ENCODE data around the gene ZMPSTE24.

Gene ZMPSTE24

DNA sequence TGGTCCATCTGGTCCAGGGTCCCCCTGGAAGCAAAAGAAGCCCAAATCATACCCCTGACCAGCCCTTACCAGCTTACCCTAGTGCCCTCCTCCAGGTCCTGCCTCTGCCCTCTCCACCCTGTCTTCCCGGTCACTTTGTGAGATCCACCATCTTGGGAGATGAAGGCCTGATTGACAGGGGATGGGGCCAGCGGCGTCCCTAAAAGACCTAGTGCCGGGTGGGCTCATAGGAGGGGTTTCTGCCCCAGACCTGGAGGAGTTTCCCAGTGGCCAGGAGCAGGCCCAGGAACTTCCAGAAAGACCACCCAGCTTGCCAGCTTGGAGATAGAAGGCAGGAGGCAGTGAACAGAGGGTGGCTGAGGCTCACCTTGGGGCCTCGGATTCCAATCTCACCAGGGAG, 53.7 kb downstream of the ZMPSTE24 start:
- Histone ChIP-seq H3K27me3 (ENCODE audit: insufficient read depth, low read length) (peaks cover 10% of the 10 kb centered on the region), H3K4me3 (ENCODE audit: low read length) (no peak overlapping the region), H3K36me3 (ENCODE audit: insufficient read depth, low read length) (no peaks in the 10 kb centered on the region), H3K4me1 (ENCODE audit: insufficient read depth, low read length) (peaks cover 14% of the 10 kb centered on the region), H2AFZ (ENCODE audit: low read depth, low read length) (no peak overlapping the region), H3K9me3 (ENCODE audit: low read length) (no peaks in the 10 kb centered on the region)

DNA sequence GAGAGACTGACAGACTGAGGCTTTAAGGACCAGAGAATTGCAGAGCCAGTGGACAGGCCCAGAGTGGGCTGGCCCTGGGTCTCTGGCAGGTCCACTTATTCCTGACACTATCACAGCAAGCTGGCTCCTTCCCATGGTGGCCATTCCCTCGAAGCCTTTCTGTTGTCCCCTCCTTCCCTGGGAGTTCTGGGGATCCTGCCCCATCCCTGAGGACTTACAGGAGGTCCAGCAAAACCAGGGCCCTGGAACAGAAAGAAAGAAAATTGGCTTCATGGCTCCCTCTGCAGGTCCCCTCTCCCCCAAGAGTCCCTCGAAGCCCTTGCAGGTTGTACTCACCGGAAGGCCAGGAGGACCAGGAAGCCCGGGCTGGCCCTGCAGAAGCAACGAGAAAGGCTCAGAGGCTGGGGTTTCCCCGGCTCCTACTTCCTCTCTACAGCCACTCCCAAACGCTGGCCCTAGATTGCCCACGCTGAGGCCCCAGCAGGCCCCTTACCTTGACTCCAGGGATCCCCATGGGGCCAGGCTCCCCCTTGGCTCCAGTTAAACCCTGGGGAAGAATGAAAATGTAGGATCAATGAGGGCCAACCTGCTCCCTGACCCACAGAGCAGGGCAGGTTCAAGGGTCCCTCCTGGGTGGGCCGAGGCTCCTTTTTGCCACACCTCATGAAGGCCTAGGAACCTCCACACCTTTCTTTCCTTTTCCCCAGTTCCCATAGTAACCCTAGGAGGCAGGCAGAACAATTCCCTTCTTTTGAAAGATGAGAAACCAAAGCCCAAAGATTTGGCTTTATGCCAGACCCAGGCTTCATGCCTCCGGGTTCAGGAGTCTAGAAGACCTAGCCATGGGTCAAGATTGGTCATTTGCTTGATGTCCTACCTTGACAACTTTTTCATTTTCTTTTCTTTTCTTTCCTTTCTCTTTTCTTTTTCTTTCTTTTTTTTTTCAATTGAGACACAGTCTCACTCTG, 54.5 kb downstream of the ZMPSTE24 start:
- H3K27me3 ChIP-seq (ENCODE audit: insufficient read depth, low read length) = peaks cover 16% of the 10 kb centered on the region
- H3K4me3 ChIP-seq (ENCODE audit: low read length) = no peak overlapping the region
- H3K4me1 ChIP-seq (ENCODE audit: insufficient read depth, low read length) = peaks cover 14% of the 10 kb centered on the region
- H3K9me3 ChIP-seq (ENCODE audit: low read length) = no peaks in the 10 kb centered on the region
- no peak overlapping the region for H2AFZ ChIP-seq (ENCODE audit: low read depth, low read length)
- no peaks in the 10 kb centered on the region for H3K36me3 ChIP-seq (ENCODE audit: insufficient read depth, low read length)

DNA sequence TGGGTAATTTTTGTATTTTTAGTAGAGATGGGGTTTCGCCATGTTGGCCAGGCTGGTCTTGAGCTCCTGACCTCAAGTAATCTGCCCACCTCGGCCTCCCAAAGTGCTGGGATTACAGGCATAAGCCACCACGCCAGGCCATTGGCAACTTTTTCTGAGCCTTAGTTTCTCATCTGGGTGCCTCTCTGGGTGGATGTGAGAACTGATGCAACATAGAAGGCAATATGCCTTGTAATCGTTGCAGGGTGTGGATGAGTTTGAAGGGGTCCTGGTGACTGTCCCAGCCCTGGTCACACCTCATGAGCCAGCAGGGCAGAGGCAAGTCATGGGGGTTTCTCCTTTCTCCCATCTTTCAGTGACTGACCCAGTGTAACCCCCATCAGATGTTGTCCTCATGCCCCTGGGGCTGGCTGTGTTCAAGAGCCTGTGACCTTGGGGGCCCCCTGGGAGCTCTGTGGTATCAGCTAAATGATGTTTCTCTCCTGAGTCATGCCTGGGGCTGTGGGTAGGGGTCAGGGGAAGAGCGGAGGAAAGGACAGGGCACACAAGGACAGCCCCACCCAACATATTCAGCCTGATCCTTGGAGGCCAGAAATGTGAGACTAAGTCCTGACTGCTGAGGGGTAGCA, 55.4 kb downstream of the ZMPSTE24 start:
- Histone ChIP-seq H3K4me1 (ENCODE audit: insufficient read depth, low read length) (peaks cover 14% of the 10 kb centered on the region), H2AFZ (ENCODE audit: low read depth, low read length) (no peak overlapping the region), H3K4me3 (ENCODE audit: low read length) (no peak overlapping the region), H3K36me3 (ENCODE audit: insufficient read depth, low read length) (no peaks in the 10 kb centered on the region), H3K9me3 (ENCODE audit: low read length) (peaks cover 2% of the 10 kb centered on the region), H3K27me3 (ENCODE audit: insufficient read depth, low read length) (peaks cover 24% of the 10 kb centered on the region)

- no peaks in the 10 kb centered on the region for H3K36me3 ChIP-seq (ENCODE audit: insufficient read depth, low read length)
- peaks cover 2% of the 10 kb centered on the region for H3K9me3 ChIP-seq (ENCODE audit: low read length)
- H3K4me3 ChIP-seq (ENCODE audit: low read length) = peak overlapping the region; percentile 61
- peak overlapping the region; percentile 80 for H2AFZ ChIP-seq (ENCODE audit: low read depth, low read length)
- H3K27me3 ChIP-seq (ENCODE audit: insufficient read depth, low read length) = peaks cover 31% of the 10 kb centered on the region
- H3K4me1 ChIP-seq (ENCODE audit: insufficient read depth, low read length) = peaks cover 14% of the 10 kb centered on the region
Measured at GRCh38 chr1:40313958-40314720, 56.1 kb downstream of the ZMPSTE24 start.

- Histone ChIP-seq H3K36me3 (ENCODE audit: insufficient read depth, low read length) (no peaks in the 10 kb centered on the region), H3K27me3 (ENCODE audit: insufficient read depth, low read length) (peaks cover 34% of the 10 kb centered on the region), H3K4me1 (ENCODE audit: insufficient read depth, low read length) (peaks cover 14% of the 10 kb centered on the region), H2AFZ (ENCODE audit: low read depth, low read length) (peak overlapping the region; percentile 80), H3K9me3 (ENCODE audit: low read length) (peaks cover 2% of the 10 kb centered on the region), H3K4me3 (ENCODE audit: low read length) (peak overlapping the region; percentile 61)
Measured at GRCh38 chr1:40314721-40315238, 56.7 kb downstream of the ZMPSTE24 start.

GRCh38 chr1:40315239-40315794, 57.3 kb downstream of the ZMPSTE24 start:
- Histone ChIP-seq H3K36me3 (ENCODE audit: insufficient read depth, low read length) (no peaks in the 10 kb centered on the region), H3K27me3 (ENCODE audit: insufficient read depth, low read length) (peaks cover 34% of the 10 kb centered on the region), H2AFZ (ENCODE audit: low read depth, low read length) (peak overlapping the region; percentile 80), H3K4me1 (ENCODE audit: insufficient read depth, low read length) (peaks cover 14% of the 10 kb centered on the region), H3K9me3 (ENCODE audit: low read length) (peaks cover 2% of the 10 kb centered on the region), H3K4me3 (ENCODE audit: low read length) (peak overlapping the region; percentile 61)

GRCh38 chr1:40315795-40316594, 58.0 kb downstream of the ZMPSTE24 start:
- peaks cover 2% of the 10 kb centered on the region for H3K9me3 ChIP-seq (ENCODE audit: low read length)
- peaks cover 34% of the 10 kb centered on the region for H3K27me3 ChIP-seq (ENCODE audit: insufficient read depth, low read length)
- H3K4me3 ChIP-seq (ENCODE audit: low read length) = peak overlapping the region; percentile 17
- peaks cover 14% of the 10 kb centered on the region for H3K4me1 ChIP-seq (ENCODE audit: insufficient read depth, low read length)
- H2AFZ ChIP-seq (ENCODE audit: low read depth, low read length) = peak overlapping the region; percentile 80
- H3K36me3 ChIP-seq (ENCODE audit: insufficient read depth, low read length) = no peaks in the 10 kb centered on the region

DNA sequence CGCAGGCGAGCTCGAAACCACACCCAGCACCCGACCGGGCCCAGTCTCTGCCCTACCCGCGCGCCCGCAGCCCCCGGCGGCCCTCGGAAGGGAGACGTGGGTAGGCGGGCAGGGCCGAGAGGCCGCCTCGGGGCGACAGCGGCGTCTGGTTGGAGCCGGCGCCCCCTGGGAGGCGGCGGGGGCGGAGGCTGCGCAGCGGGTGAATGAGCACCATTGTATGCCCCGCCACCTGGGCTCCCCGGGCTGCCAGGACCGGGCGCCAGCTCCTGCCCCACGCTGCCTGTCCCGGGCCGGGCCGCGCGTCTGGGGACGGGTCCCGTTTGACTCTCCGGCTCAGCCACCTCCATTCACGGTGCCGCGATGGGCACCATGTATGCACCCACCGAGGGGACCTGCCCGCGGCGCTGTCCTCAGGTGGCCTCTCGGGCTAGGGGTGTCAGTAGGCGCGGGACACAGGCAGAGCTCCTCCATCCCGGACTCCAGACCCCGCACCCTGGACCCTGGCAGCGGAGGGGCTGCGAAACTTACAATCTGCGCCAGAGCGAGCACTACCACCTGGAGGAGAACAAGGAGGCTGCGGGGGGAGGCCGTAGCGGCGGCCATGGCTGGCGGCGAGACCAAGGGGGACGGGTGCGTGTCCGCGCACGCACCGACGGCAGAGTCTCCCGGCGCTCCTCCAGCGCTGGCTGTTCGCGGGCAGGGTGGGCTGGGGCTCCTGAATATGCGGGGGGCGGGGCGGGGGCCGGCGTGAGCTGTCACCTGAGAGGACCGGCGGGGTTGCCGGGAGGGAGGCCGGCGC, 58.8 kb downstream of the ZMPSTE24 start, which contains the start of gene COL9A2:
Gene COL9A2, minus strand, starts transcription at position 692 of the 799 bp plus-strand sequence. Its CDS starts 89 bp downstream, at position 603.
- H3K27me3 ChIP-seq (ENCODE audit: insufficient read depth, low read length) = peaks cover 34% of the 10 kb centered on the region

GRCh38 chr1:40317394-40318074, 59.5 kb downstream of the ZMPSTE24 start:
- H3K4me3 ChIP-seq (ENCODE audit: low read length) = no peak overlapping the region

More for the DNA sequence above, 58.8 kb downstream of the ZMPSTE24 start, which contains the start of gene COL9A2:
- H3K4me1 ChIP-seq (ENCODE audit: insufficient read depth, low read length) = peaks cover 14% of the 10 kb centered on the region
- peaks cover 2% of the 10 kb centered on the region for H3K9me3 ChIP-seq (ENCODE audit: low read length)
- no peak within 1 kb of the TSS for H3K4me3 ChIP-seq (ENCODE audit: low read length)
- H2AFZ ChIP-seq (ENCODE audit: low read depth, low read length) = peak within 1 kb of the TSS; percentile 80
- no peaks in the 10 kb centered on the region for H3K36me3 ChIP-seq (ENCODE audit: insufficient read depth, low read length)

GRCh38 chr1:40318476-40318875, 60.4 kb downstream of the ZMPSTE24 start:
- Histone ChIP-seq H3K27me3 (ENCODE audit: insufficient read depth, low read length) (peaks cover 34% of the 10 kb centered on the region), H3K4me3 (ENCODE audit: low read length) (no peak overlapping the region), H3K4me1 (ENCODE audit: insufficient read depth, low read length) (peaks cover 12% of the 10 kb centered on the region), H2AFZ (ENCODE audit: low read depth, low read length) (no peak overlapping the region), H3K9me3 (ENCODE audit: low read length) (peaks cover 2% of the 10 kb centered on the region), H3K36me3 (ENCODE audit: insufficient read depth, low read length) (no peaks in the 10 kb centered on the region)

More at GRCh38 chr1:40317394-40318074, 59.5 kb downstream of the ZMPSTE24 start:
- no peak overlapping the region for H2AFZ ChIP-seq (ENCODE audit: low read depth, low read length)
- H3K36me3 ChIP-seq (ENCODE audit: insufficient read depth, low read length) = no peaks in the 10 kb centered on the region
- H3K4me1 ChIP-seq (ENCODE audit: insufficient read depth, low read length) = peaks cover 14% of the 10 kb centered on the region
- peaks cover 34% of the 10 kb centered on the region for H3K27me3 ChIP-seq (ENCODE audit: insufficient read depth, low read length)
- H3K9me3 ChIP-seq (ENCODE audit: low read length) = peaks cover 2% of the 10 kb centered on the region

Measured in neuron (in vitro differentiated cells).